NCI-H2029 (cell line): ENCODE data around the gene ZNF423.

Experiments
- DNase-seq: peaks from one replicate; lab custom pipeline; 2025; lab: John Stamatoyannopoulos, UW

ZNF423 gene

GRCh38 chr16:49782405-49782804, 73.5 kb downstream of the ZNF423 start:
- DNase-seq, result no peak

GRCh38 chr16:49781401-49781800, 74.5 kb downstream of the ZNF423 start:
- DNase-seq, result no peak

GRCh38 chr16:49780433-49780832, 75.5 kb downstream of the ZNF423 start:
- DNase-seq, result no peak

- no peak for DNase-seq
These were observed 75.9 kb downstream of the ZNF423 start for GRCh38 chr16:49779979-49780378.

GRCh38 chr16:49778202-49778930, 77.5 kb downstream of the ZNF423 start:
- no peak for DNase-seq

- no peak for DNase-seq
These were observed 79.2 kb downstream of the ZNF423 start for GRCh38 chr16:49776734-49777133.

- DNase-seq, result no peak
These were observed 79.8 kb downstream of the ZNF423 start for GRCh38 chr16:49776085-49776595.

GRCh38 chr16:49775581-49775980, 80.3 kb downstream of the ZNF423 start:
- DNase-seq, result no peak

- no peak for DNase-seq
These were observed 80.9 kb downstream of the ZNF423 start for GRCh38 chr16:49775018-49775417.

- DNase-seq, result no peak
These were observed 82.1 kb downstream of the ZNF423 start for GRCh38 chr16:49773534-49774475.

GRCh38 chr16:49767998-49768397, 87.9 kb downstream of the ZNF423 start:
- DNase-seq, result no peak

GRCh38 chr16:49767414-49767813, 88.5 kb downstream of the ZNF423 start:
- DNase-seq, result no peak

GRCh38 chr16:49766225-49766624, 89.7 kb downstream of the ZNF423 start:
- DNase-seq, result no peak

GRCh38 chr16:49763826-49764225, 92.1 kb downstream of the ZNF423 start:
- DNase-seq, result no peak

- no peak for DNase-seq
These were observed 95.1 kb downstream of the ZNF423 start for GRCh38 chr16:49760815-49761214.

- no peak for DNase-seq
These were observed 98.3 kb downstream of the ZNF423 start for GRCh38 chr16:49757559-49758069.

- DNase-seq, result no peak
These were observed 98.9 kb downstream of the ZNF423 start for GRCh38 chr16:49756775-49757558.

GRCh38 chr16:49755716-49756505, 100.0 kb downstream of the ZNF423 start:
- no peak for DNase-seq

GRCh38 chr16:49755313-49755620, 100.6 kb downstream of the ZNF423 start:
- no peak for DNase-seq

GRCh38 chr16:49754495-49755312, 101.2 kb downstream of the ZNF423 start:
- no peak for DNase-seq
